ENCODE data around the gene NOS1. TPM values are rescaled to one million over a fixed set of nuclear protein-coding genes. Genes with fewer than 3 reads are reported as not detected.

Gene NOS1
- total and polyA plus RNA-seq, 2 of the 8 experiments (the other 6 are each of a cell fraction or from before 2014, with no cell fraction given), result 1.5 to 2.0 TPM

DNA sequence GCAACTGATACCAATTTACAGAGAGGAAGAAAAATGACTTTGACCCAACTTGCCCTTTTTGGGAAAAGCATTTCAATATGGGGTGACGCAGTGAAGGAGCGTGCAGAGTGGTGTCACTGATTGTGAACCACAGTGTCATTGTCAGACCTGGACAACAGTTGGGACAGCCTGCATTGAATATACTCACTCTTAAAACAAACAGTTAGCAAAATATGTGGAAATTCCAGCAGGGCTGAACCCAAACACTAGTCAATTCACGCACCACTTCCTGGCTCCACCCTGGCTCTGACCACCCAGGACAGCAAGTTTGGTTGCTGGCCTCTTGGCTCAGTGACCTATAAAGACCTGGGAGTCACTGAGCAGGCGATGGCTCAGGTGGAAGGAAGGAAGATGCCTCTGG lies 61.3 kb downstream of the NOS1 start (continued):
- no peak for TF ChIP-seq CHD7 (IDR thresholded peaks at IDR 0.05; ENCODE audit: insufficient replicate concordance, low read length)
- TF ChIP-seq SRF (IDR thresholded peaks at IDR 0.05; ENCODE audit: low read depth, low read length), result no peak
- no peak for TF ChIP-seq NRF1 (IDR thresholded peaks at IDR 0.05; ENCODE audit: low read depth, low read length)
- no peak for TF ChIP-seq SUZ12 (IDR thresholded peaks at IDR 0.05; ENCODE audit: low read length)

Measured in H1 (cell line).